Measurements from ENCODE around the gene PBRM1. TPM values are rescaled to one million over a fixed set of nuclear protein-coding genes. Genes with fewer than 3 reads are reported as not detected.
A peak's percentile ranks its signal among the peaks of the same experiment; 100 is the strongest.

Gene PBRM1
- total RNA-seq, 1 donor, result 74.3 TPM

DNA sequence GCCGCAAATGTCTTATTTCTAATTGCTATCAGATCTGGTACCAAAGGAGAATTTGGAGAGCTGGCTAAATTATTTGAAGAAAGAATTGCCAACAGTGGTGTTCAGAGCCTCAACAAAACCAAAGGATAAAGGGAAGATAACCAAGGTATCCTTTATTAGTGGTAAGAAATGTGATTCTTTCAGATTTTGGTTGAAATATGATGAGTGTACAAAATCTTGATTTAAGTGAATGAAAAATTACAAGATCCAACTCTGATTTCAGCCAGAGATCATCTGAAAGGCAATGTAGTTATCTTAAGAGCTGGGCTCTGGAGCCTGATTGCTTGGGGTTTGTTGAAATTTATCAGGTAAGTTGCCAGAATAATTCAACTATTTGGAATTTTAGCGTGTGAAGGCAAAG, 4.8 kb upstream of the PBRM1 start:
- no peak for DNase-seq (ENCODE audit: low read depth)
- TF ChIP-seq CTCF (IDR thresholded peaks at IDR 0.05; ENCODE audit: insufficient read depth, low read depth, low read length), result no peak
- no peak overlapping the region for H3K4me3 ChIP-seq (ENCODE audit: low read depth, low read length)

GRCh38 chr3:52689151-52689550, 3.4 kb upstream of the PBRM1 start:
- H3K4me3 ChIP-seq (ENCODE audit: low read depth, low read length), result no peak overlapping the region
- TF ChIP-seq CTCF (IDR thresholded peaks at IDR 0.05; ENCODE audit: insufficient read depth, low read depth, low read length), result no peak
- DNase-seq (ENCODE audit: low read depth), result no peak

DNA sequence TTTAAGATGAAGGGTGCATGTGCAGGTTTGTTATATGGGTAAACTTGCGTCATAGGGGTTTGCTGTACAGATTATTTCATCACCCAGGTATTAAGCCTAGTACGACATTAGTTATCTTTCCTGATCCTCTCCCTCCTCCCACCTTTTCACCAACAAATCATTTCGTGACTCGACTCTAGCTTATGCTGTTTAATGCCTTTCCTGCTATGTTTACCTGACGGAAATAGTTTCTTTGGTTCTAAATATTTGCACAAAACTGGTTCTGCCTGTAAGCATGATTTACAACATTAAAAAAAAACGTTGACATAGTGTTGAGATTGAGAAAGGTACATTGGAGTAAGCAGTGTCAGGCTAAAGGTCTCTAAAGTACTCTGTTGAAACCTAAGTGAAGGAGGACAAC, 2.6 kb upstream of the PBRM1 start:
- no peak for TF ChIP-seq CTCF (IDR thresholded peaks at IDR 0.05; ENCODE audit: insufficient read depth, low read depth, low read length)
- no peak overlapping the region for H3K4me3 ChIP-seq (ENCODE audit: low read depth, low read length)
- no peak for DNase-seq (ENCODE audit: low read depth)

DNA sequence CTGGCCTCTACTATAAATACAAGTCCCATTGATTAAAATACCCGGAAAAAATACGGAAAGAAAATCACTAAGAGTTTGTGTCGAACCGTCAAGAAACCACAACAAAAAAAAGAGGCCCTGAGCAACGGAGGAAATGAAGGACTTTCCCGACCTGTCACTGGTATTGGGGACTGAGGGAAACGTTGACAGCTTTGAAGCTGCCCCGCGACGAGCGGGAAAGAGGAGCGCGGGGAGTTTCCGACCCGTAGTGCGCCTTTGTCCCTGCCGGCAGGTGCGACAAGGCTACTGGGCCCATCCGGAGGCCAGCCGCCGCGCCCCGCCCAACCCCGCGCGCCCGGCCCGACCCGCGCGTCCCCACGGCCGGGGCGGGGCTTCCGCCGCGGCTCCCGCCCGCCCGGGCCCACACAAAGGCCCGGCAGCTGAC, 416 bp downstream of the PBRM1 start:
- DNase-seq (ENCODE audit: low read depth), result peak; percentile 67
- no peak for TF ChIP-seq CTCF (IDR thresholded peaks at IDR 0.05; ENCODE audit: insufficient read depth, low read depth, low read length)
- H3K4me3 ChIP-seq (ENCODE audit: low read depth, low read length), result peak overlapping the region; percentile 93

DNA sequence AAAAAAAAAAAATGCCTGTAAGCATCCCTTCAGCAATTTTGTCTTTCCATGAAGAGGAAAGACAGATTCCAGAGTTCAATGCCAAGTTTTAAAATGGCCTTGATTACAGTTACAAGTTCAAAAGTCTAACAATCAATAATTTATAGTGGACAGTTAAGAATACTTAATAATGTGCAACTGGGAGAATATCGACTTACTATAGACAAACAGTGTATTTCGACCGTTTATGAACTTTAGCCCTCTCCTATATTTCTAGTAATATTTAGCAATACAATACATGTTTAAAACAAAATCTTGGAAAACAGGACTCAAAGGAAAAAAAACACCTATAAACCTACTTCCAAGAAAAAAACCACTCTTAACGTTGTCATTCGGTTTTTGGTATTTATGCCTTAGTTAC, 1.5 kb downstream of the PBRM1 start:
- H3K4me3 ChIP-seq (ENCODE audit: low read depth, low read length), result no peak overlapping the region
- DNase-seq (ENCODE audit: low read depth), result no peak
- TF ChIP-seq CTCF (IDR thresholded peaks at IDR 0.05; ENCODE audit: insufficient read depth, low read depth, low read length), result no peak

- H3K4me3 ChIP-seq (ENCODE audit: low read depth, low read length), result no peak overlapping the region
- DNase-seq (ENCODE audit: low read depth), result no peak
- TF ChIP-seq CTCF (IDR thresholded peaks at IDR 0.05; ENCODE audit: insufficient read depth, low read depth, low read length), result no peak
Measured at GRCh38 chr3:52683611-52684010, 2.1 kb downstream of the PBRM1 start.

- H3K4me3 ChIP-seq (ENCODE audit: low read depth, low read length), result no peak overlapping the region
- no peak for TF ChIP-seq CTCF (IDR thresholded peaks at IDR 0.05; ENCODE audit: insufficient read depth, low read depth, low read length)
- peak; percentile 72 for DNase-seq (ENCODE audit: low read depth)
Measured at GRCh38 chr3:52682016-52682415, 3.7 kb downstream of the PBRM1 start.
